Measurements from ENCODE around the gene NEURL3. TPM values are rescaled to one million over a fixed set of nuclear protein-coding genes. Genes with fewer than 3 reads are reported as not detected.
"Not testable (repeated sequence)": the region's sequence is repeated elsewhere in the genome, so short reads cannot be mapped to it uniquely, and the experiment has no call there.

Gene NEURL3
- total RNA-seq, 1 donor from 2014 or later: not detected

DNA sequence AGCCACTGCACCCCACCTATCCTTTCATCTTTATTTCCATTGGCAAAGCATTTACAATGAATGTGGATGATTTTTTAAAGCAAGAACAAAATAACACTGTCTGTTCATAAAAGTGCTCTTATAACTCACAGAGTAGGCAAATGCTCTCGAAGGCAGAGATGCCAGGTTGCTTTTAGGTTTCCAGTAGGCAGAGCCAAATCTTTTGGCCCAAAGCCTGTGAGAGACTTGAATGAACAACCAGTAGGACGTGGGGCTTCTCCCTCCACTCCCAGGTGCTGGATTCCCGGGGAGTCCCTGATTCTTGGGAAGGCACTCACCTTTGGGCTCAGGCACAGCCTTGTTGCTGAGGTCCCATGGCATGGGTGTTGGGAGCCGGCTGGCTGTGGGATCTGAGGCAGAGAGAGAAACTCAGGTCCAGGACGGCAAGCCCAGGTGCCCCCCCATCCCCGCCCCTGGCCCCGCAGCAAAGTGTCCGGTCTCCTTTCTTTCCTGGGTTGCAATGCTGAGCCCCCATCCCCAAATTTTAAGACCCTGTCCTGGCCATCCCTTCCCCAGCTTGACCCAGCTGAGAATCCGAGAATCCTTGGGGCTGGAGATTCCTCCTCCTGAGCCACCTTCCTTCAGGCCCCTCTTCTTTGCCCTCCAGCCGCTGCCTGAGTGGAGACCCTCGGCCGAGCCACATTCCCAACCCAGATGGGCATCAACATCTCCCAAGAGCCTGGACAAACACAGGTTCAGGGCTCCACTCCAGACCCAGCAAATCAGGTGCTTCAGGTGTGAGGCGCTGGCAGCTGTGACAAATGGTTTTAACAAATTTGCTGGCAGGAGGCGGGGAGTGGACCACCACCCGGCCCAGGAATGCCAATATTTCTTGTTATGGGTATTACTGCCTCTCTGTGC is 5.8 kb downstream of the NEURL3 start:
- intact Hi-C loops (cut with DNase I): no loop called here
- DNase-seq (ENCODE audit: low spot score): no peak

DNA sequence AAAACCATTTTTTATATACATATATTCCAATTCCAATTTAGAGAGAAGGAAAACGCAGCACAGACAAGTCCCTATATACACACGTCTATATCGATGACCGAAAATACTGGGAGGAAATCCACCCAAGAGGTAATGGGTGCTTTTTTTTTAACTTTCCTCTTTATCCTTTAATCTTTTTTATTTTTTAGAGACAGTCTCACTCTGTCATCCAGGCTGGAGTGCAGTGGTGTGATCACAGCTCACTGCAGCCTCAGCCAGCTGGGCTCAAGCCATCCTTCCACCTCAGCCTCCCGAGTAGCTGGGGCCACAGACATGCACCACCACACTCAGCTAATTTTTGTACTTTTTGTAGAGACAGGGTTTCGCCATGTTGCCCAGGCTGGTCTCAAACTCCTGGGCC is 6.5 kb downstream of the NEURL3 start:
- DNase-seq (ENCODE audit: low spot score); intact Hi-C loops (cut with DNase I): not testable (repeated sequence)

- intact Hi-C loops (cut with DNase I): no loop called here
- no peak for DNase-seq (ENCODE audit: low spot score)
Measured at GRCh38 chr2:96498021-96498431, 7.1 kb downstream of the NEURL3 start.

- intact Hi-C loops (cut with DNase I): no loop called here
Measured at GRCh38 chr2:96495982-96496629, 9.1 kb downstream of the NEURL3 start.

GRCh38 chr2:96494188-96494587 is 11.0 kb downstream of the NEURL3 start:
- no peak for DNase-seq (ENCODE audit: low spot score)
- intact Hi-C loops (cut with DNase I): no loop called here

More at GRCh38 chr2:96495982-96496629, 9.1 kb downstream of the NEURL3 start:
- DNase-seq (ENCODE audit: low spot score): no peak

- intact Hi-C loops (cut with DNase I): no loop called here
- no peak for DNase-seq (ENCODE audit: low spot score)
Measured at GRCh38 chr2:96493072-96493471, 12.1 kb downstream of the NEURL3 start.

DNA sequence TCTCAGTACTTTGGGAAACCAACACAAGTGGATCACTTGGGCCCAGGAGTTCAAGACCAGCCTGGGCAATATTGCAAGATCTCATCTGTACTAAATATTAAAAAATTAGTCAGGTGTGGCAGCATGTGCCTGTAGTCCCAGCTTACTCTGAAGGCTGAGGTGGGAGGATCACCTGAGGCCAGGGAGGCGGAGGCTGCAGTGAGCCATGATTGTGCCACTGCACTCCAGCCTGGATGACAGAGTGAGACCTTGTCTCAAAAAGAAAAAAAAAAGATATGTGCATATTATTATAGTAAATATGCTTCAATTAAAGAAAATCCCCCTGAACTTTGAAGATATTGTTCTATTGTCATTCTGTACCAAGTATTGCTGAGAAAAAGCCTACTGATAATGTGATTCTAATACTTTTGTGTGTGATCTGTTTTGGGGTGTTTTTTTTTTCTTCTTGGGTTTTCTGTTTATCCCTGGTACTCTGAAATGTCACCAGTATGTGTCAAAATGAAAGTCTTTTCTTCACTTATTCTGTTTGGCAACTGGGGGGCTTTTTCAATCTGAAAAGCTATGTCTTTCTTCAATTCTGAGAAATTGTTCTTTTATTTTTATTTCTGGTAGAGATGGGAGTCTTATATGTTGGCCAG is 13.2 kb downstream of the NEURL3 start:
- no peak for DNase-seq (ENCODE audit: low spot score)
- intact Hi-C loops (cut with DNase I): no loop called here

- intact Hi-C loops (cut with DNase I): no loop called here
- no peak for DNase-seq (ENCODE audit: low spot score)
Measured at GRCh38 chr2:96489663-96490062, 15.5 kb downstream of the NEURL3 start.

- DNase-seq (ENCODE audit: low spot score): no peak
- intact Hi-C loops (cut with DNase I): no loop called here
Measured at GRCh38 chr2:96489261-96489660, 15.9 kb downstream of the NEURL3 start.

GRCh38 chr2:96486696-96487095 is 18.5 kb downstream of the NEURL3 start:
- intact Hi-C loops (cut with DNase I): no loop called here
- DNase-seq (ENCODE audit: low spot score): no peak

DNA sequence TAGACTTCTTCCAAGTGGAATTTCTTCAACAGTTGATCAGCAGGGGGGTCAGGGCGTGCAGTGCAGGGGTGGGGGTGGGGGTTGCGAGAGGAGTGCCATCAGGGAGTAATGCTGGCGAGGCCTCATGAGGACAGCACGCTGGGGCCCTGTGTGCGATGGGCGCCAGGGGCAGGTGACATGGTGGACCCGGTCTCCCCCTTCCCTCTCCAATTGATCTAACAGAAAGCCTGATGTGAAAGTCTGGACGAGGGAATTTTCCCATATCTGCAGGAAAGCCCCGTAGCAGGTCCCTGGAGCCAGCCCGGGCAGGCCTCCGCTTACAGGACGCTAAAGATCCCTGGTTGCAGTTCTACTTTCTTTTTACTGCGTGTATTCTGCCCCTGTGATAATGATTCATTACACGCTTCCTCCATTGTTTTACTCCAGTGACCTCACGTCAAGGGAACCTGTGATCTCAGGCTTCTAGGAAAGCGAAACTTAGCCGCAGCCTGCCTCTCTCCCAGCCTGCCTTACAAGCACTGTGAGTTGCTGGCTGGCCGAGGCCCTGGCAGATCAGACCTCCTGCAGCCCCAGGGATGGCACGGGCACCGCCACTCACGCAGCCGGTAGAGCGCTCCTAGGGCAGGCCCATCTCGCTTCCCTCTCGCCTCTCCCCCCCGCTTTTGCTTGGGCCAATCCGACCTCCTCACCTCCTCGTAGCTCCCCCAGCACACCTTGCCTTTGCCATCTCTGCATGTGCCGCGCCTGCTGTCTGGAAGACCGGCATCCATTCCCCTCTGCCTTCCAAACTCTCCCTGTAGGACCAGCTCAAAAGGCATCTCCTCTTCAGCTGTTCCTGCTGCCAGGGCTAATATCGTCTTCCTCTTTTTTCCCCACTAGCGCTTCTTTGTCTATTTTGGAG is 19.2 kb downstream of the NEURL3 start:
- DNase-seq (ENCODE audit: low spot score): peak; percentile 87
- intact Hi-C loops (cut with DNase I): no loop called here

GRCh38 chr2:96485350-96485749 is 19.8 kb downstream of the NEURL3 start:
- intact Hi-C loops (cut with DNase I): no loop called here
- DNase-seq (ENCODE audit: low spot score): no peak

DNA sequence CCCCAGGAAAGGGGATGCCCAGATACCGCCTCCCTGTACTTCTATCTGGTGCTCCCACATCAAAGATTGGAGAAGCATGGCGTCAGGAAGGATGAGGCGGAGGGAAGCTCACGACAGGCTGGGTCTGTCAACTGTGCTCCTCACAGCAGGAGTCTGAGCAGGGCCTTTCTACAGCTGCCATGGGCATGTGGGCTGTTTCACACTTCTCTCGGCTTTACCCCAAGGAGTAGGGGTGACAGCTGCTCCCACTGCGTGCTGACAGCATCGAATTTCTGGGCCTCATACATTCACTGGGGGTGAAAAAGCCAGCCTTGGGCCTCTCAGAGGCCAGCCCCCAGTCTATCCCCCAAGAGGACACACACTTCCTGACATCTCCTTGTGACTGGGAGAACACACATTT is 21.1 kb downstream of the NEURL3 start:
- DNase-seq (ENCODE audit: low spot score): no peak
- intact Hi-C loops (cut with DNase I): no loop called here

DNA sequence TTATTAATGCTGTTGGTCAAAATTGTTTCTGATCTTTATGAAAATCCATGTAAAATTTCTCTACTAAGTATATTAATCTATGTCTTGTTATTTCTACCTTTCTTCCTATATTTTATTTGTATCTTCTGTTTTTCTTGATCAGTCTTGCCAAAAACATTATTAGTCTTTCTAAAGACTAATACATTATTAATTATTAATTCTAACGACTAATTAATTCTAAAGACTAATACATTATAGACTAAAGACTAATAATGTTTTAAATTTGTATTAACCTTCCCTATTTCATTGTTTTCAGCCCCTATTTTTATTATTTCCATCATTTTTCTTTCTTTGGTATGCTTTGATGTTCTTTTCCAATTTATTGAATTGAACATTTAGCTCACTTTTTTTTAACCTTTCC is 27.7 kb downstream of the NEURL3 start:
- DNase-seq (ENCODE audit: low spot score): no peak
- intact Hi-C loops (cut with DNase I): no loop called here

DNA sequence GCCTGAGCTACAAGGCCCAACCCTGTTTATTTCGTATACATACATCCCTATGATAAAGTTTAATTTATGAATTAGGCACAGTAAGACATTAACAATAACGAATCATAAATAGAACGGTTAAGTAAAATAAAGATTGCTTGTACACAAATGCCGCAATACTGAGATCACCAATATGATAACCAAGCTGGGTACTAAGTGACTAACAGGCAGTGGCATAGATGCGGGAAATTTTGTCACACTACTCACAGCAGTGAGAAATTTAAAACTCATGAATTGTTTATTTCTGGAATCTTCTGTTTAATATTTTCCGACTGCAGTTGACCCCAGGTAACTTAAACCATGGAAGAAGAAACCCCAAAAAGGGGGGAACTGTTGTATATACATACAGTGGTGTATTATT is 33.4 kb downstream of the NEURL3 start:
- DNase-seq (ENCODE audit: low spot score): no peak
- intact Hi-C loops (cut with DNase I): no loop called here

- intact Hi-C loops (cut with DNase I): no loop called here
- no peak for DNase-seq (ENCODE audit: low spot score)
Measured at GRCh38 chr2:96470636-96471035, 34.5 kb downstream of the NEURL3 start.

DNA sequence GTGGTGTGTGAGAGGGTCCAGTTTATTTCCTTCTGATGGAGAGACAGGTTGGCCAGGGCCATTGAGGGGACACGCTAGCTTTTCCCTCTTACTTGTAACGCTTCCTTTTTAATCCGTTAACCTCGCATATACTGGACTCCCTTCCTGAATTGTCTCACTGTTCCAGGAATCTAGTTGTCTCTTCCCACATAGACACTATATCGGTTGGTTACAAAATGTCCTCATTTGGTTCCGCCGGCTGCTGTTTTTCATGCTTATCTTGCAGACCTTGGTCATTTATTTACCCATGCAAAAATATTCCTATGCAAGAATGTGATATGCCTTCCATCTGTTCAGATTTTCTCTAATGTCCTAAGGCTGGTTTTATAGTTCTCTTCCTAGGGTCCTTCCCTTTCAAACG is 35.0 kb downstream of the NEURL3 start:
- DNase-seq (ENCODE audit: low spot score): no peak
- intact Hi-C loops (cut with DNase I): no loop called here

DNA sequence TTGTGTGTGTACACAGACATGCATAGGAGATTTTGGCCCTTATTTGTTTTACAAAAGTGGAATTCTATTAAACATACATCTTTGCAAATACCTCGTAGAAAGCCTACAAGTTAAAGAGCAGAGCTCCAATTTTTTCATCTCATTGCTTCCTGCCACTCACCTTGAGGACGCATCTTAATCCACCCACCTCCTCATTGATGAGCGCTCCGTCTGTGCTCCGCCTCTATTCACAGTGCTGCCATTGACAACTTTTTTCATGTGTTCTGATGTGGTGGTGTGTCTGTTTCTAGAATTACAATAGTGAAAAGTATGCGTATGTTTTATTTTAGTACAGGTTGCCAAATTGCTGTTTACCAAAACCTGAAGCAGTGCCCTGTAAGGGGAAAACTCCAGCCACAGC is 36.3 kb downstream of the NEURL3 start:
- no peak for DNase-seq (ENCODE audit: low spot score)
- intact Hi-C loops (cut with DNase I): no loop called here

- intact Hi-C loops (cut with DNase I): no loop called here
- no peak for DNase-seq (ENCODE audit: low spot score)
Measured at GRCh38 chr2:96464651-96465050, 40.5 kb downstream of the NEURL3 start.

DNA sequence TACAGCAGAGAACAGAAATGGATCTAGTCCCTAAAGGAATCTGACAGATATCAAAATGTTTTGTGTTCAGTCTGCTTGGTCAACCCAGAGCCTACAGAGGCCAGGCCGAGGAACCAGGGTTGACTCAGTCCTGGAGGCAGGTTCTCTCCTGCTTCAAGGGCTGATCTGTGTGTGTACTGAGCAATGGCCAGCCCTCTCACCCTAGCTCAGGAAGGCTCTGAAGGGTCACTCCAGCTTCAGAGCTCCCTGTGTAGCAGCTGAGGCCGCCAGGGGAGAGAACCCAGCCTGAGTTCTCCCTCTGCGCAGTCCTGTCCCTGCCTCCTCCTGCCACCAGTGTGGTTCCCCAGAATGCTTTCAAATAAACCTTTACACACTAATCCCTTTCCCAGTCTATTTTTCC is 41.1 kb downstream of the NEURL3 start:
- no peak for DNase-seq (ENCODE audit: low spot score)
- intact Hi-C loops (cut with DNase I): no loop called here
